ENCODE results near the gene TEX2.
A peak's percentile ranks its signal among the peaks of the same experiment; 100 is the strongest.
"Not testable (repeated sequence)": the region's sequence is repeated elsewhere in the genome, so short reads cannot be mapped to it uniquely, and the experiment has no call there.

TEX2 gene

DNA sequence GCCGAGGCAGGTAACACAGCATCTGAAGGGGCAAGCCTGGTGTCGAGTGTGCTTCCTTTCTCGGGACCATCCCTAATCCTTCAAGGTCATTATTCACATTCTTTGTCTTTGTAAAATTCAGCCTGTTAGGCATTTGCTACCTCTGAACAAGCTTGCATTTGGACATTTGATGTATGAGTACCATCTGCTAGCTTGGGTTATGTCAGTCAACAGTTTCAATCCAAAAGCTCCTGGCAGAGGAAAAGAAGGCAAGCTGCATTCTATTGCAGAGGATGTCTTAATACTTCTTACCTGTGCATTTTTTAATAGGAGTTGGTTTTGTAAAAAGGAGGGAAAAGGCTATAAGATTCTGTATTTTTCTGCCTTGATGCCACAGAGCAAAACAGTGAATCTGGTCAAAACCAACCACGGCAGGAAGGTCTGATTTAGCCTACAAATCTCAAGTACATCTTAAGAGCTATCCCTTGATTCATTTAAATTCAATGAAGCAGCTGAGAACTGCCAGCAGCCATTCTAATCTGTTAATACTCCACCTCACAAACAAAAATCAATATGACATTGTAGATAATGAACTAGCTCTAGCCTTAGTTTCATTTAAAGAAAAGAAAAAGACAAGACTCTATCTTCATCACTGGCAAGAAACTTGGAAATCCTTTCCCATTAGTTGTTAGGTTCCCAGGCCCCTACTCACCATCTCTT lies 39.0 kb downstream of the TEX2 start:
- Histone ChIP-seq H3K27me3 (ENCODE audit: control insufficient read depth in 1 of 2, insufficient read depth in 2 of 2, low read length in 2 of 2) (no peaks in the 10 kb centered on the region), H3K27ac (ENCODE audit: low read length) (no peak overlapping the region), H3K4me3 (ENCODE audit: low read length in 2 of 2) (no peak overlapping the region)

DNA sequence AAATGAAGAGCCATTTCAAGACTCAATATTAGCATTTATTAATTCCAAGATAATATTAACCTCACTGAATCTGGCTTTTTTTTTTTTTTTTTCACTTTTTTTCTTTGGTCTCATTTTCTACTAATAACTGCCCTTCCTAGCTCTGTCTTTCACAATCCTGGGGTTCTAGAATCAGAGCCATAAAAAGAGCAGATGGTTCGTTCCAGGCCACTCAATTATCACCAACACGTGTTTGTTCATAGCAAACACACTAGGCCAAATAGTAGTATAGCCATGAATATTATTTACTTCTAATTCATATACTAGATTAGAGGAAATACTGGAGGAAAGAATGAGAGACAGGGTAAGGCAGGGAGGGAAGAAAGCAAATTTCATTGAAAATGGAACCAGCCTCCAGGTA lies 39.8 kb downstream of the TEX2 start:
- H3K4me3 ChIP-seq (ENCODE audit: low read length in 2 of 2) = no peak overlapping the region
- no peak overlapping the region for H3K27ac ChIP-seq (ENCODE audit: low read length)
- no peaks in the 10 kb centered on the region for H3K4me1 ChIP-seq (ENCODE audit: control insufficient read depth, insufficient read depth, low read length)
- no peak overlapping the region for H3K9ac ChIP-seq (ENCODE audit: low read length in 2 of 2)
- H3K36me3 ChIP-seq (ENCODE audit: control insufficient read depth in 2 of 2, insufficient read depth in 2 of 2, low read length in 2 of 2) = no peaks in the 10 kb centered on the region
- no peaks in the 10 kb centered on the region for H3K27me3 ChIP-seq (ENCODE audit: control insufficient read depth in 1 of 2, insufficient read depth in 2 of 2, low read length in 2 of 2)
- H3K9me3 ChIP-seq (ENCODE audit: control insufficient read depth in 2 of 2, low read length in 2 of 2) = no peaks in the 10 kb centered on the region

More for the DNA sequence above, 39.0 kb downstream of the TEX2 start:
- no peaks in the 10 kb centered on the region for H3K4me1 ChIP-seq (ENCODE audit: control insufficient read depth, insufficient read depth, low read length)
- H3K9me3 ChIP-seq (ENCODE audit: control insufficient read depth in 2 of 2, low read length in 2 of 2) = no peaks in the 10 kb centered on the region
- H3K9ac ChIP-seq (ENCODE audit: low read length in 2 of 2) = no peak overlapping the region
- H3K36me3 ChIP-seq (ENCODE audit: control insufficient read depth in 2 of 2, insufficient read depth in 2 of 2, low read length in 2 of 2) = no peaks in the 10 kb centered on the region

DNA sequence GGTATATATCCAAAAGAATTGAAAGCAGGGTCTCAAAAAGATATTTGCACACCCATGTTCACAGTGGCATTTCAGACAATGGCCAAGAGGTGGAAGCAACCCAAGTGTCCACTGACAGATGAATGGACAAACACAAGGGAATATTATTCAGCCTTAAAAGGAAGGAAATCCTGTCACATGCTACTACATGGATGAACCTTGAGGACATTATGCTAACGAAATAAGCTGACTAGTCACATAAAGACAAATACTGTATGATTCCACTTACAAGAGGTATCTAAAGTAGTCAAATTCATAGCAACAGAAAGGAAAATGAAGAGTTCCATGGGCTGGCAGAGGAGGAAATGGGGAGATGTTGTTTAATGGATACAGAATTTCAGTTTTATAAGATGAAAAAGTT lies 41.4 kb downstream of the TEX2 start:
- H3K27ac ChIP-seq (ENCODE audit: low read length) = no peak overlapping the region
- no peaks in the 10 kb centered on the region for H3K27me3 ChIP-seq (ENCODE audit: control insufficient read depth in 1 of 2, insufficient read depth in 2 of 2, low read length in 2 of 2)
- H3K4me1 ChIP-seq (ENCODE audit: control insufficient read depth, insufficient read depth, low read length) = peaks cover 6% of the 10 kb centered on the region
- no peaks in the 10 kb centered on the region for H3K36me3 ChIP-seq (ENCODE audit: control insufficient read depth in 2 of 2, insufficient read depth in 2 of 2, low read length in 2 of 2)
- H3K4me3 ChIP-seq (ENCODE audit: low read length in 2 of 2) = no peak overlapping the region
- no peaks in the 10 kb centered on the region for H3K9me3 ChIP-seq (ENCODE audit: control insufficient read depth in 2 of 2, low read length in 2 of 2)
- no peak overlapping the region for H3K9ac ChIP-seq (ENCODE audit: low read length in 2 of 2)

DNA sequence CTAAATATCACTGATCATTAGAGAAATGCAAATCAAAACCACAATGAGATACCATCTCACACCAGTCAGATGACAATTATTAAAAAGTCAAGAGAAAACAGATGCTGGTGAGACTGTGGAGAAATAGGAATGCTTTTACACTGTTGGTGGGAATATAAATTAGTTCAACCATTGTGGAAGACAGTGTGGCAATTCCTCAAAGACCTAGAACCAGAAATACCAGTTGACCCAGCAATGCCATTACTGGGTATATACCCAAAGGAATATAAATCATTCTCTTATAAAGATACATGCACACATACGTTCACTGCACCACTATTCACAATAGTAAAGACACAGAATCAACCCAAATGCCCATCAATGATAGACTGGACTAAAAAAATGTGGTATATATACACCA lies 42.5 kb downstream of the TEX2 start:
- H3K9me3 ChIP-seq (ENCODE audit: control insufficient read depth in 2 of 2, low read length in 2 of 2); H3K27ac ChIP-seq (ENCODE audit: low read length); H3K9ac ChIP-seq (ENCODE audit: low read length in 2 of 2); H3K4me3 ChIP-seq (ENCODE audit: low read length in 2 of 2); H3K36me3 ChIP-seq (ENCODE audit: control insufficient read depth in 2 of 2, insufficient read depth in 2 of 2, low read length in 2 of 2); H3K27me3 ChIP-seq (ENCODE audit: control insufficient read depth in 1 of 2, insufficient read depth in 2 of 2, low read length in 2 of 2): not testable (repeated sequence)
- peaks cover 11% of the 10 kb centered on the region for H3K4me1 ChIP-seq (ENCODE audit: control insufficient read depth, insufficient read depth, low read length)

DNA sequence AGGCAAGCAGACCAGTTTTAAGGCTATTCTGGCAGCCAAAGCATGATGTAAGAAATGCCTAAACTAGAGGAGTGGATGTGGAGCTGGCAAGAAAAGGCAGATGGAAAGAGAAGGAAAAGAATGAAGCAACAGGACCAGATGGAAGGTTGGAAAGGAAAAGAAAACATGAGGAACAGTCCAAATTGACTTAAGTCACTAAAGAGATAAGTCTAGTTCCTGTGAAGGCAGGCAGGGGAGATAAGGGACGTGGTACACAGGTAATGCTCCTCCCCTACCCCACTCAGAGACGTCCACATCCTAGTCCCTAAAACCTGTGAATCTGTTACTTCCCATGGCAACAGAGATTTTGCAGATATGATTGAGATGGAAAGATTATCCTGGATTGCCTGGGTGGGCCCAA lies 43.5 kb downstream of the TEX2 start:
- H3K9me3 ChIP-seq (ENCODE audit: control insufficient read depth in 2 of 2, low read length in 2 of 2) = no peaks in the 10 kb centered on the region
- peaks cover 11% of the 10 kb centered on the region for H3K4me1 ChIP-seq (ENCODE audit: control insufficient read depth, insufficient read depth, low read length)
- no peak overlapping the region for H3K4me3 ChIP-seq (ENCODE audit: low read length in 2 of 2)
- no peaks in the 10 kb centered on the region for H3K27me3 ChIP-seq (ENCODE audit: control insufficient read depth in 1 of 2, insufficient read depth in 2 of 2, low read length in 2 of 2)
- no peak overlapping the region for H3K9ac ChIP-seq (ENCODE audit: low read length in 2 of 2)
- H3K27ac ChIP-seq (ENCODE audit: low read length) = no peak overlapping the region
- H3K36me3 ChIP-seq (ENCODE audit: control insufficient read depth in 2 of 2, insufficient read depth in 2 of 2, low read length in 2 of 2) = no peaks in the 10 kb centered on the region

DNA sequence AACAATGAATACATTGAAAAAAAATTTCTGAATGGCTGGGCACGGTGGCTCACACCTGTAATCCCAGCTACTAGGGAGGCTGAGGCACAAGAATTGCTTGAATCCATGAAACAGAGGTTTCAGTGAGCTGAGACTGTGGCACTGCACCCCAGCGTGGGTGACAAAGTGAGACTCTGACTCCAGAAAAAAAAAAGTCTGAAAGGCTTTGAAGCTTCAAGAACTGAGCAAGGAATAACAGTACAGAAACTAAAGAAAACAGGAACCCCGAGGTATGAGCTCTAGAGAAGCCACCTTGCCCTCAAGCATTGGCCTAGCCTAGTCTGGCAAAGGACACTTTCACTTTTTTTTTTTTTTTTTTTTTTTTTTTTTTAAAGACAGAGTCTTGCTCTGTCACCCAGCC lies 45.0 kb downstream of the TEX2 start:
- H3K36me3 ChIP-seq (ENCODE audit: control insufficient read depth in 2 of 2, insufficient read depth in 2 of 2, low read length in 2 of 2) = peaks cover 6 to 8% of the 10 kb centered on the region in 2 donors
- no peak overlapping the region for H3K27ac ChIP-seq (ENCODE audit: low read length)
- H3K9me3 ChIP-seq (ENCODE audit: control insufficient read depth in 2 of 2, low read length in 2 of 2) = no peaks in the 10 kb centered on the region
- H3K9ac ChIP-seq (ENCODE audit: low read length in 2 of 2) = no peak overlapping the region
- no peak overlapping the region for H3K4me3 ChIP-seq (ENCODE audit: low read length in 2 of 2)
- H3K27me3 ChIP-seq (ENCODE audit: control insufficient read depth in 1 of 2, insufficient read depth in 2 of 2, low read length in 2 of 2) = no peaks in the 10 kb centered on the region
- H3K4me1 ChIP-seq (ENCODE audit: control insufficient read depth, insufficient read depth, low read length) = peaks cover 11% of the 10 kb centered on the region

DNA sequence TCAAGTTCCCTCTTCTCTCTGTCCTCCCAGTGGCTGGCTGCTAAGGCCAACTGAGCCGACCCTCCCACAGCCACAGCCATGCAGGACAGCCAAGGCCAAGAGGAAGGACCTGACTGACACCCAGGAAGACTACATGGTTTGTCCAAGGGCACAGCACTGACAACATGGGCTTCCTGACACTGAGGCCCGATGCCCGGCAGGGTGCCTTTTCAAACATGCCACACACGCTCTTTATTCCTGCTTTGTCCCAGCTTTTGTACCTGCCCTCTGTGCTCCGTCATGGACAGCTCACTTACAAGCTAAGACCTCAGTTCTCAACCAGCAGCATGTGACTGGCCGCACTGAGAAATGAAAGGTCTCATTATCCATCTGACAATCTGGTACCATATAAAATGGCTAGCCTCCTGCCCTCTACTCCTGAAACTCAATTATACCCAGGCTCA lies 45.8 kb downstream of the TEX2 start:
- peaks cover 8 to 12% of the 10 kb centered on the region in 2 donors for H3K36me3 ChIP-seq (ENCODE audit: control insufficient read depth in 2 of 2, insufficient read depth in 2 of 2, low read length in 2 of 2)
- no peaks in the 10 kb centered on the region for H3K9me3 ChIP-seq (ENCODE audit: control insufficient read depth in 2 of 2, low read length in 2 of 2)
- no peak overlapping the region for H3K4me3 ChIP-seq (ENCODE audit: low read length in 2 of 2)
- H3K9ac ChIP-seq (ENCODE audit: low read length in 2 of 2) = no peak overlapping the region
- peaks cover 15% of the 10 kb centered on the region for H3K4me1 ChIP-seq (ENCODE audit: control insufficient read depth, insufficient read depth, low read length)
- H3K27me3 ChIP-seq (ENCODE audit: control insufficient read depth in 1 of 2, insufficient read depth in 2 of 2, low read length in 2 of 2) = no peaks in the 10 kb centered on the region
- no peak overlapping the region for H3K27ac ChIP-seq (ENCODE audit: low read length)

DNA sequence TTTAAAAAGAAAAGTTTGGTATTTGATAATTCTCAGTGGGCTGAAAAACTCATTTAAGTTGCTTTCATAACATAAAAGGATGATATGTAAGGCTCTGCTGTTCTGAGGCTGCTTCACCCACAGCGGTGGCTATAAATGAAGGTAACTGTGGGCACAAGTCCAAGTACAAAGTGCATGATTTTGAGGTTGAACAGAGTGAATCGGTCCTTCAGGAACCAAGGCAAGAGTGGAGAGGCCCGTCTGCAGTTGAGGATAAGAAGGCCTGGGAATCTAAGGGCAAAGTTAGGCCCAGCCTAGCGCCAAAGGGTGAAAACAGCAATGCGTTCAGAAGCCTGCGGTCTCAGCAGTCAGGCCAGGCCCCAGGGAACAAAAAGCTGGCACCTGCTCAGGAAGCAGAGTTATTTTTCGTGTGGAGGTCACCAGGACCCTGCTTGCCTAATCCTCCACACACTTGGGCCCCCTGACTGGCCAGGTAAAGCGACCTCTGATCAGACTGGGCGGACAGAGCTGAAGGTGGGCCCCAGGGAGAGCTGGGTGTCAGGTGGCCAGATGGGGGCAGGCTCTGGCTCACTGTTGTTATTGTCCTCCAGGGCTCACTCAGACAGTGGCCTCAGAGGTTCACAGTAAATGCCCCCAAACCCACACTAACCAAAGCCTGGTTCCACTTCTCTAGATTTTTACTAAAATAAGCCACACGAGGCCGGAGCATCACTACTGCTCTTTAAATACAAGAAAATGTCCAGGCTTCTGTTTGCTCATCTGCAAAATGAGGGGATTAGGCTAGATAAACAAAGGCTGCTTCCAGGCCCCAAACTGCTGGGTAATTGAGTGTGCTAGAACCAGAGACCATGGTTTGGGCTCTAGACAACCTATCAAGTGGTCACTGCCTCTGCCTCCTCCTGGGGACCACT lies 46.5 kb downstream of the TEX2 start:
- H3K36me3 ChIP-seq (ENCODE audit: control insufficient read depth in 2 of 2, insufficient read depth in 2 of 2, low read length in 2 of 2) = peaks cover 8 to 12% of the 10 kb centered on the region in 2 donors
- no peak overlapping the region for H3K4me3 ChIP-seq (ENCODE audit: low read length in 2 of 2)
- H3K9me3 ChIP-seq (ENCODE audit: control insufficient read depth in 2 of 2, low read length in 2 of 2) = no peaks in the 10 kb centered on the region
- H3K4me1 ChIP-seq (ENCODE audit: control insufficient read depth, insufficient read depth, low read length) = peaks cover 15% of the 10 kb centered on the region
- H3K9ac ChIP-seq (ENCODE audit: low read length in 2 of 2) = no peak overlapping the region
- peak overlapping the region; percentile 37 for H3K27ac ChIP-seq (ENCODE audit: low read length)
- H3K27me3 ChIP-seq (ENCODE audit: control insufficient read depth in 1 of 2, insufficient read depth in 2 of 2, low read length in 2 of 2) = no peaks in the 10 kb centered on the region

DNA sequence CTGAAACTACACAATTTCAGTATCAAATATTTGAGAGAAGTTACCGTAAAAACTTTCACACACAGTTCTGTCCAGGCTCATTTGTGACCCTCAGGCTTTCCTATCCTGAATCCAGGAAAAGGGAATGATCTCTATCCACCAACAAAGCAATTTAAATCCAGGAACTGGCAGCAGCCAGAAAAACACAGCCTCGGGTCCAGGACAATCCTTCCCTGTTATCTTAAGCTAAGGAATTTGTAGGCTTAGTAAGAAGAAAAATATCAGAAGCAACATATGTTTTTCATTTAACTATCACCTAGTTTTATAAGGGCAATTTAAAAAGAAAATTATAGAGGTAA lies 47.1 kb downstream of the TEX2 start:
- Histone ChIP-seq H3K27me3 (ENCODE audit: control insufficient read depth in 1 of 2, insufficient read depth in 2 of 2, low read length in 2 of 2) (no peaks in the 10 kb centered on the region), H3K27ac (ENCODE audit: low read length) (no peak overlapping the region), H3K36me3 (ENCODE audit: control insufficient read depth in 2 of 2, insufficient read depth in 2 of 2, low read length in 2 of 2) (peaks cover 8 to 12% of the 10 kb centered on the region in 2 donors), H3K9me3 (ENCODE audit: control insufficient read depth in 2 of 2, low read length in 2 of 2) (no peaks in the 10 kb centered on the region), H3K4me1 (ENCODE audit: control insufficient read depth, insufficient read depth, low read length) (peaks cover 15% of the 10 kb centered on the region), H3K4me3 (ENCODE audit: low read length in 2 of 2) (no peak overlapping the region), H3K9ac (ENCODE audit: low read length in 2 of 2) (no peak overlapping the region)

DNA sequence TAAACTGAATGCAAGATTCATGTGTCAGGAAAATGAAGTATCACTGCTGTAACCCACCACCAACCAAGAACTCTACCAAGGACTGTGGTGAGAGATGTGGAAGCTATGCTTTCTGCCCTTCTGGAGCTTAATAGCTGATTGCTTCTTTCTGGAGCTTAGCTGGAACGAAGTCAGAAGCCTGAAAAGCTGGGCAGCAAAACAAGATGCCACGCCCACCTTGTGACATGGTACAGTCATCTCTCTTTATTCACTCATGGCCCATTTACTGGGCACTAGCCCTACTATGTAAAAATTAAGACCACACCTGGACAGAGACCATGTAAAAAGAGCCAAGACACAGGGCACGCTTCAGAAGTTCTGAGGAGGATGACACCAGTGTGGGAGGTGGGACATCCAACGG lies 48.1 kb downstream of the TEX2 start:
- no peaks in the 10 kb centered on the region for H3K9me3 ChIP-seq (ENCODE audit: control insufficient read depth in 2 of 2, low read length in 2 of 2)
- no peak overlapping the region for H3K4me3 ChIP-seq (ENCODE audit: low read length in 2 of 2)
- H3K9ac ChIP-seq (ENCODE audit: low read length in 2 of 2) = no peak overlapping the region
- no peak overlapping the region for H3K27ac ChIP-seq (ENCODE audit: low read length)
- H3K36me3 ChIP-seq (ENCODE audit: control insufficient read depth in 2 of 2, insufficient read depth in 2 of 2, low read length in 2 of 2) = peaks cover 8 to 12% of the 10 kb centered on the region in 2 donors
- no peaks in the 10 kb centered on the region for H3K27me3 ChIP-seq (ENCODE audit: control insufficient read depth in 1 of 2, insufficient read depth in 2 of 2, low read length in 2 of 2)
- peaks cover 15% of the 10 kb centered on the region for H3K4me1 ChIP-seq (ENCODE audit: control insufficient read depth, insufficient read depth, low read length)
